Spleen (tissue), 11 donors: Measurements from ENCODE around the gene SRPRB. TPM values are rescaled to one million over a fixed set of nuclear protein-coding genes. Genes with fewer than 3 reads are reported as not detected.
A peak's percentile ranks its signal among the peaks of the same experiment; 100 is the strongest.

Experiments used
- DNase-seq: peaks from one replicate; pipeline ENCODE4 v3.0.0-alpha.2; 2020
- H3K27ac ChIP-seq, 8 donors: fragments of 200-600 bp; sonication (generic) in 7 of 8; 1 replicate in 4 of 8; 2 replicates in 4 of 8; pipeline versions ENCODE4 v1.5.0 to v1.8.0; 2016 to 2021; ENCODE audit warnings: inconsistent platforms in 4 of 8, mild to moderate bottlenecking in 4 of 8, moderate library complexity in 1 of 8
- H3K27me3 ChIP-seq, 7 donors: fragments of 200-600 bp; sonication (generic) in 6 of 7; replicated peaks in 1 of 7; 1 replicate in 4 of 7; 2 replicates in 3 of 7; pipeline versions ENCODE4 v1.5.0 to v1.8.0; 2016 to 2021; ENCODE audit warnings: inconsistent platforms in 3 of 7, mild to moderate bottlenecking in 1 of 7
- H3K36me3 ChIP-seq, 6 donors: fragments of 200-600 bp; sonication (generic) in 5 of 6; 1 replicate in 4 of 6; 2 replicates in 2 of 6; pipeline versions ENCODE4 v1.5.0 to v1.8.0; 2016 to 2021; ENCODE audit warnings: inconsistent platforms in 2 of 6
- H3K4me1 ChIP-seq, 6 donors: fragments of 200-600 bp; sonication (generic) in 5 of 6; 1 replicate in 3 of 6; 2 replicates in 3 of 6; pipeline versions ENCODE4 v1.5.0 to v1.8.0; 2016 to 2021; ENCODE audit warnings: inconsistent platforms in 3 of 6
- H3K4me3 ChIP-seq, 8 donors: fragments of 200-600 bp; sonication (generic) in 7 of 8; 1 replicate in 4 of 8; 2 replicates in 4 of 8; pipeline versions ENCODE4 v1.5.0 to v1.8.0; 2016 to 2021; ENCODE audit warnings: inconsistent platforms in 4 of 8, mild to moderate bottlenecking in 4 of 8, moderate library complexity in 2 of 8
- H3K9me3 ChIP-seq, 8 donors: fragments of 200-600 bp; sonication (generic) in 7 of 8; 1 replicate in 4 of 8; 2 replicates in 4 of 8; pipeline versions ENCODE4 v1.5.0 to v1.8.0; 2016 to 2021; ENCODE audit warnings: inconsistent platforms in 4 of 8
- POLR2A ChIP-seq, 3 donors: fragments of 450-650 bp; IDR thresholded peaks; one replicate each; pipeline ENCODE4 v1.5.1; 2017; ENCODE audit warnings: antibody characterized with exemption in 3 of 3, mild to moderate bottlenecking in 1 of 3
- POLR2AphosphoS5 ChIP-seq, 3 donors: sonication (generic); formaldehyde crosslinking; IDR thresholded peaks; one replicate each; pipeline ENCODE4 v1.5.1; 2017; ENCODE audit warnings: antibody characterized with exemption in 3 of 3
- WGBS, 5 donors: extraction: QIAGEN DNeasy Blood & Tissue Kit in 3 of 5; methylation state at CpG; one replicate each; pipeline versions ENCODE4 v1.1.5 to v1.1.7; 2013 to 2018; 5-methylcytosine and 5-hydroxymethylcytosine counted together
- intact Hi-C: fragments of 100-400 bp; cut with DNase I; formaldehyde crosslinking; loops from one replicate; pipeline ENCODE4 v1.15.0; 2023; ENCODE audit warnings: low total_unique reads
- polyA plus RNA-seq, 3 donors: library from polyadenylated mRNA; stranded (reverse); fragments of 200-250 nt; gene quantifications; one replicate each; pipeline ENCODE4 v1.2.1, GENCODE V29; 2013
- total RNA-seq, 7 donors: library from RNA; depleted of rRNA in 3 of 7; stranded (reverse); fragments of >200 nt in 3 of 7; fragmentation: NEBNext Ultra II Directional in 4 of 7; extraction: Animal tissue kit (Norgen Biotek cat#: 25700) in 4 of 7; gene quantifications; one replicate each; pipeline versions ENCODE4 v1.1.0 to v1.2.1, GENCODE V29; 2016 to 2021
- TF ChIP-seq, protein P1 (sequence below), 11 experiments: fragments of 200-600 bp in 7 of 11; fragments of 450-650 bp in 4 of 11; sonication (generic) in 4 of 11; IDR thresholded peaks in 8 of 11; conservative IDR thresholded peaks in 3 of 11; 1 replicate in 7 of 11; 2 replicates in 4 of 11; pipeline versions ENCODE4 v1.4.0 to v1.8.0; 2016 to 2021; ENCODE audit warnings: antibody characterized with exemption in 11 of 11, inconsistent platforms in 4 of 11, mild to moderate bottlenecking in 1 of 11
- donor health status: healthy with polysubstance abuse.
- donor health status: DM: no; HTN: no; CAD: no; lungs with moderate emphysema.
- donor health status: DM: no; HTN: no; CAD: no.
- donor health status: Bipolar disorder and iron deficiency.
- donor health status: healthy.
- donor health status: DM: no; HTN: no; CAD: no.
- donor health status: DM: yes; HTN: yes; CAD: no.

Gene SRPRB
- total and polyA plus RNA-seq, 10 donors: 11.5 to 38.5 (median 25.9) TPM

DNA sequence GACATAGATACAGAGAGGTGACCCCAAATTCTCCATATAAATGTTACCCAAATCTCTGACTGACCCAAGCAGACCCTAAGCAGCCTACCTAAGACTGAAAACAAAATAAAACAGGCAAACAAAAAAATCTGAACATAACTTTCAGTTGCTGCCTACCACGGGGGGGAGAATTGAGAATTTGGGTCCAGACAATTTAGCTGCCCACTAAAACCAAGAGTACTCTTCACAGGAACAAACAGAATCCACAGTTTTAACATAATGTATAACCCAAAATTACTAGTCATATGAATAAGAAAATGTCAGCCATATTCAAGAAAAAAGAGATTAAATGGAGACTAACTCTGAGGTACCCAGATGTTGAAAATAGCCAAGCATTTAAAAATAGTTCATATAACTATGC is 44.4 kb downstream of the SRPRB start:
- intact Hi-C loops: no loop called here
- Histone ChIP-seq H3K4me3 (no peak overlapping the region), H3K36me3 (no peaks in the 10 kb centered on the region), H3K27me3 (no peaks in the 10 kb centered on the region), H3K4me1 (peaks cover 0 to 24% (median 7%) of the 10 kb centered on the region in 6 donors), H3K27ac (no peak overlapping the region), H3K9me3 (peaks cover 0 to 5% (median 0%) of the 10 kb centered on the region in 8 donors)
- 77 to 86% (median 79%) methylated on average over 1 of the region's 1 CpG for WGBS, 5 donors
- no peak for DNase-seq
- TF ChIP-seq POLR2AphosphoS5 (IDR thresholded peaks at IDR 0.05) (no peak), POLR2A (IDR thresholded peaks at IDR 0.05) (no peak)
- TF ChIP-seq, protein P1, sequence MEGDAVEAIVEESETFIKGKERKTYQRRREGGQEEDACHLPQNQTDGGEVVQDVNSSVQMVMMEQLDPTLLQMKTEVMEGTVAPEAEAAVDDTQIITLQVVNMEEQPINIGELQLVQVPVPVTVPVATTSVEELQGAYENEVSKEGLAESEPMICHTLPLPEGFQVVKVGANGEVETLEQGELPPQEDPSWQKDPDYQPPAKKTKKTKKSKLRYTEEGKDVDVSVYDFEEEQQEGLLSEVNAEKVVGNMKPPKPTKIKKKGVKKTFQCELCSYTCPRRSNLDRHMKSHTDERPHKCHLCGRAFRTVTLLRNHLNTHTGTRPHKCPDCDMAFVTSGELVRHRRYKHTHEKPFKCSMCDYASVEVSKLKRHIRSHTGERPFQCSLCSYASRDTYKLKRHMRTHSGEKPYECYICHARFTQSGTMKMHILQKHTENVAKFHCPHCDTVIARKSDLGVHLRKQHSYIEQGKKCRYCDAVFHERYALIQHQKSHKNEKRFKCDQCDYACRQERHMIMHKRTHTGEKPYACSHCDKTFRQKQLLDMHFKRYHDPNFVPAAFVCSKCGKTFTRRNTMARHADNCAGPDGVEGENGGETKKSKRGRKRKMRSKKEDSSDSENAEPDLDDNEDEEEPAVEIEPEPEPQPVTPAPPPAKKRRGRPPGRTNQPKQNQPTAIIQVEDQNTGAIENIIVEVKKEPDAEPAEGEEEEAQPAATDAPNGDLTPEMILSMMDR (IDR thresholded peaks at IDR 0.05 in 8 of 11, conservative IDR thresholded peaks at IDR 0.05 in 3 of 11): no peak

DNA sequence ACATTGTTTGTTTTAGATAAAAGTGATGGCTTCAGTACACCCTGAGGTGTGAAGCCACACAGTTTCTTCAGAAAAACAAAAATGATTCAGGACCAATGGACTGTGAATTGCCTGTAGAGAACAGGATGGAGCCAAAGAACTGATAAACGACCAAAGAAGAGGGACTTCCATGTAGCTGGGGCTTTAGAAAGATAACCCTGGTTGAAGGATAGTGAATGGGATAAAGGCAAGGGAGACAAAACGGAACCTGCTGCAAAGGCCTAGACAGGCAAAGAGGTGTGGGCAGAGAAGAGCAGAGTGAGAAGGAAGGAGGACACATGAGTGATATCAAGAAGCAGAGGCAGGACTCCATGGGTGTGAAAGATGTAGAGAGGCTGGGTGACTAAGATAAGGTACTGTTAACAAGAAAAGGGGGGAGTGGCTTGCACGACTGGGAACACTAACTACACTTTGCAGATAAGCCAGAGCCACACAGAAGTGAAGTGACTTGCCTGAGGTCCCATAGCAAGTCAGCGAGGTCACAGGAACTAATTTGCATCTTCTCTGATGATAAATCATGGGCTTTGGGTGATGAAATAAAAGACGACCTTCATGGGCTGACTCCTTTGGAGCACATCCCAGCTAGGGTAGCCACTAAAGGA is 45.8 kb downstream of the SRPRB start:
- H3K9me3 ChIP-seq: no peaks in the 10 kb centered on the region
- intact Hi-C loops: no loop called here
- 55 to 70% (median 69%) methylated on average over 5 of the region's 5 CpGs for WGBS, 5 donors
- TF ChIP-seq, protein P1 (IDR thresholded peaks at IDR 0.05 in 8 of 11, conservative IDR thresholded peaks at IDR 0.05 in 3 of 11): no peak
- no peak for TF ChIP-seq POLR2AphosphoS5 (IDR thresholded peaks at IDR 0.05)
- TF ChIP-seq POLR2A (IDR thresholded peaks at IDR 0.05): no peak
- no peak overlapping the region for H3K27ac ChIP-seq
- H3K27me3 ChIP-seq: no peaks in the 10 kb centered on the region
- no peak overlapping the region for H3K4me3 ChIP-seq
- peaks cover 0 to 25% (median 7%) of the 10 kb centered on the region in 6 donors for H3K4me1 ChIP-seq
- no peak for DNase-seq
- no peaks in the 10 kb centered on the region for H3K36me3 ChIP-seq

DNA sequence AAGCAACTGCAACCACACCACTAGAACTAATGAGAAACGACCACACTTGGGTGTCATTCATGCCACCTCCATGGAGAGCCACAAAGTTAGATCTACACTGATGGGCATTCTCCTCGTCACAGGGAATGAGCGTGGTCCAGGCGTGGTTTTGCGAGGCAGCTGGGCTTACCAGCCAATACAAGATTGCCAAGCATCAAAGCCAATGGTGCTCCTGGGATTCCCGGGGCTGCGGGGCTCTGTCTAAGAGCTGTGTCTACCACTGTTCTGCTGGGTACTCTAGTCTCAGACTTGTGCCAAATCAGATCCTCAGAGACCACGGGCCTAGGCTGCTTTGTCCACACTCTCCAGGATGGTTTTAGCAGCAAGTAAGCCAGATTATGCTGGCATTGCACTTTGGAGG is 46.3 kb downstream of the SRPRB start:
- Histone ChIP-seq H3K4me3 (no peak overlapping the region), H3K27ac (no peak overlapping the region), H3K9me3 (no peaks in the 10 kb centered on the region), H3K4me1 (peaks cover 0 to 25% (median 7%) of the 10 kb centered on the region in 6 donors), H3K36me3 (no peaks in the 10 kb centered on the region), H3K27me3 (no peaks in the 10 kb centered on the region)
- intact Hi-C loops: no loop called here
- DNase-seq: no peak
- no peak for TF ChIP-seq POLR2AphosphoS5 (IDR thresholded peaks at IDR 0.05)
- TF ChIP-seq, protein P1 (IDR thresholded peaks at IDR 0.05 in 8 of 11, conservative IDR thresholded peaks at IDR 0.05 in 3 of 11): no peak
- 63 to 97% (median 90%) methylated on average over 1 to 8 of the region's 8 CpGs for WGBS, 5 donors

DNA sequence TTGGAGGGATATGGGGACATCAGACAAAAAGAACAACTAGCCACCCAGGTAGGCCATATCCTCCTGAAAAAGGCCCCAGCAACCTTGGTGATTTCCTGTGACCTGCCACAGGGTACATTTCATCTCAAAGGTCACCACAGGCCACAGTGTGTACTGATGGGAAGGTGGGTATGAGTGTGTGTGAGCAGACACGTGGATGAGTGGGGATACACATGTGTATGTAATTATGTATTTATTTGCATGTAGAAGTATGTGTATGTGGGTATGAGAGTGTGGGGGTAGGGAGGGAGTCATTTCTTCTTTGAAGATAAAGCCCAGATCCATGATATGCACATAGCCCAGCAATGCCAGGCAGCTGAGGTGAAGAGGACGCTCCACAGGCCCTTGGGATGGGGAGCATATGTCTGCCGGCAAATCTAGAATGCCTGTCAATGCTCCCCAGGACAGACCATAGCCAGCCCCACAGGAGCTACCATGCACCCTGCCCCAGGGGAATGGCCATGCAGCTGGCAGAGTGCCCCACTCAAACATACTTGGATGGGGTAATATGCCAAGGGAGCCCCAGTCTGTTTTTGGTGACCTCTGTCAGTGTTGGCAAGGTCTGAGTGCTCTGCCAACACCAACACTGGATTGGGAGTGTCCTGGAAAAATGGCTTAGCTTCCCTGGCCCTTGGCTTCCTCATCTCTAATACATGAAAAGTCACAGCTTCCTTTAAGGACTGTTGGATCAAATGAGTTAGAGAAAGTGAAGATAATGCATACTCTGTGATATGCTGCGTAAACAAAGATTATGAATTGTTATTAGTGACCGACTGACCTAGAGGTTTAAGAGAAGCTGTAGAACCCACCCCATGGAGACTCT is 47.7 kb downstream of the SRPRB start:
- intact Hi-C loops: no loop called here
- Histone ChIP-seq H3K4me1 (peaks cover 0 to 25% (median 7%) of the 10 kb centered on the region in 6 donors), H3K36me3 (no peaks in the 10 kb centered on the region), H3K27me3 (no peaks in the 10 kb centered on the region), H3K27ac (peak overlapping the region in 1 of 8 donors; percentile 28), H3K4me3 (no peak overlapping the region), H3K9me3 (no peaks in the 10 kb centered on the region)
- TF ChIP-seq, protein P1 (IDR thresholded peaks at IDR 0.05 in 8 of 11, conservative IDR thresholded peaks at IDR 0.05 in 3 of 11): no peak
- WGBS, 5 donors: 85 to 93% (median 89%) methylated on average over 5 of the region's 5 CpGs
- no peak for DNase-seq
